GM12874 (cell line): ENCODE measurements around the gene CUBN.

Source experiments
- TF ChIP-seq, protein P1 (sequence below): IDR thresholded peaks from 2 replicates; pipeline ENCODE4 v1.5.1; 2011; ENCODE audit warnings: low read depth, mild to moderate bottlenecking, control low read depth, low read length, moderate library complexity; ENCODE audit not compliant: insufficient read depth

Gene CUBN

DNA sequence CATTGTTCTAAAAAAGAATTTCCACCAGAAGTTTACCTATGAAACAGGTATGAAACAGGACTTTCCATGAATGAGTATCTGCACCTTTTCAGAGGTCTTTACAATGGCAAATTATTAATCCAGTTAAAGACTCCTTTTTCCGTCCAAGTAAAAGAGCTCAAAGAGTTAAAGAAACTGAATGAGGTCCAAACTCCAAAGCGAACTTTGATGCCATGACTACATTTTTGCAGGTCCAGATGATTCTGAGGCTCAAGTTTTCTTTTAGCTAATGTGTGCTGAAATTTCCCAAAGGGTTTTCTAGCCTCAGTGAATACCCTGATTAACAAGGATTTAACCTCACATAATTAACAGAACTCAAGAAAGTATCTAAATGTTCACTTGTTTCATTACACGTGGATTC lies 9.8 kb downstream of the CUBN start:
- TF ChIP-seq, protein P1, sequence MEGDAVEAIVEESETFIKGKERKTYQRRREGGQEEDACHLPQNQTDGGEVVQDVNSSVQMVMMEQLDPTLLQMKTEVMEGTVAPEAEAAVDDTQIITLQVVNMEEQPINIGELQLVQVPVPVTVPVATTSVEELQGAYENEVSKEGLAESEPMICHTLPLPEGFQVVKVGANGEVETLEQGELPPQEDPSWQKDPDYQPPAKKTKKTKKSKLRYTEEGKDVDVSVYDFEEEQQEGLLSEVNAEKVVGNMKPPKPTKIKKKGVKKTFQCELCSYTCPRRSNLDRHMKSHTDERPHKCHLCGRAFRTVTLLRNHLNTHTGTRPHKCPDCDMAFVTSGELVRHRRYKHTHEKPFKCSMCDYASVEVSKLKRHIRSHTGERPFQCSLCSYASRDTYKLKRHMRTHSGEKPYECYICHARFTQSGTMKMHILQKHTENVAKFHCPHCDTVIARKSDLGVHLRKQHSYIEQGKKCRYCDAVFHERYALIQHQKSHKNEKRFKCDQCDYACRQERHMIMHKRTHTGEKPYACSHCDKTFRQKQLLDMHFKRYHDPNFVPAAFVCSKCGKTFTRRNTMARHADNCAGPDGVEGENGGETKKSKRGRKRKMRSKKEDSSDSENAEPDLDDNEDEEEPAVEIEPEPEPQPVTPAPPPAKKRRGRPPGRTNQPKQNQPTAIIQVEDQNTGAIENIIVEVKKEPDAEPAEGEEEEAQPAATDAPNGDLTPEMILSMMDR: no peak

DNA sequence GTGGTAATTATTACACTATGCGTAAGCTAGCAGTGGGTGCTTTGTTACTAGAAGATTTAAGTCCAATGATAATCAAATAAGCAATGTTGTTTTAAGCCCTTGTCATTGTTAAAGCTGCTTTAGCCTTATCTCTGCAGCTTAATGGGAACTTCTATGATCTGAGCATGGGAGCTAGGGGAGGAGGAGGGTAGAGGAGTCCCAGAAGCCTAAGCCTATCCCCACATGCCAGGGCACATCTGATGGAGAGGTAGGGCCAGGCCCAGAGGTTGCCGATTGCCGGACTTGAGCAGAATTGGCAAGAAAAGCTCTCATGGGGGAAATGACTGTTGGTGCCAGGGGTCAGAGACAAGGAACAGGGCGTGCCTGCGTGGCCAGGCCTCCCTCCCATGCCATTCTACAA lies 13.4 kb downstream of the CUBN start:
- TF ChIP-seq, protein P1: no peak

DNA sequence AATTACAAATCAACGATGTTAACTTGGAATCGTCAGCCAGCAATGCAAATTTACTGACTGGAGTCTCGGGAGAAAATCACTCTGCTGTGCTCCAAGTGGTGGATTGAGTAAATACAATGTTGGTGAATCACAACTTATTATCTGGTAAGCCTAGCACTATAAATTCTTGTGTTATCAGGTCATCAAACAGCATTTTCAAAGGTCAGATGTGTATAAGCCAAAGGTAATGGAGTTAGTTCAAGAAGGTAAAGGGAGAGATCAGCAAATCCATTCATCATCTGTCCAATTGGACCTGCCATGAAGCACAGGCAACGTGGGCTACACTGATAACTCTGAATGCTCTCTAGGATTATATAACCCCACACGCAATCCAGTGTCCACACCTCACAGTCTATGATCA lies 13.9 kb downstream of the CUBN start:
- TF ChIP-seq, protein P1: no peak

DNA sequence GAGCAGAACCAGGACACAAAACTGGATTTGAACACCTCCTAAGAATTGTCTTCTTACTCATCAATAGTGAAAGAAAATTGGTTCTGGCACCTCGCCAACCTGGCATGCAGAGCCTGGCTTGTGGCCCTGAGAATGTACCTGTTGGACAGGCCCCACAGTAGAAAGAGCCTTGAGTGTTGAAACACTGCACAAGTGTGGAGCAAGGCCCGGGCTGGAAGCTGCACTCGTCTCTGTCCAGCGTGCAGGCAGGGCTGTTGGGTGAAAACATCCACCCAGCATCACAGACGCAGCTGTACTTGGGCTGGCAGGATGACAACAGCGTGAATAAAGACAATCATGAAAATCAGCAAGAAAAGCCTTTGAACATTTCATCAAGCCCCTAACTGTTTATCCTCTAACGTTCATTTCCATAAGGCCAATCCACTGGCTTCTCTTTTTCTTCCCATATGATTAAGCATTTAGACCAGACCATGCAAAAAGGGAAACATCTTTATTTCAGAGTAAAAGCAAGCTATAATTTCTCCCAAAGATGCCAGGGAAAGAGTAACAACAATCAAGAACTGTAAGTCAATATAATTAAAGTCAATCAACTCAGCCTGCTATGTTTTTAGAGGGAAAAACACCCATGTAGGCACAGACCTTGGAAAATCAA lies 15.6 kb downstream of the CUBN start:
- TF ChIP-seq, protein P1: no peak

DNA sequence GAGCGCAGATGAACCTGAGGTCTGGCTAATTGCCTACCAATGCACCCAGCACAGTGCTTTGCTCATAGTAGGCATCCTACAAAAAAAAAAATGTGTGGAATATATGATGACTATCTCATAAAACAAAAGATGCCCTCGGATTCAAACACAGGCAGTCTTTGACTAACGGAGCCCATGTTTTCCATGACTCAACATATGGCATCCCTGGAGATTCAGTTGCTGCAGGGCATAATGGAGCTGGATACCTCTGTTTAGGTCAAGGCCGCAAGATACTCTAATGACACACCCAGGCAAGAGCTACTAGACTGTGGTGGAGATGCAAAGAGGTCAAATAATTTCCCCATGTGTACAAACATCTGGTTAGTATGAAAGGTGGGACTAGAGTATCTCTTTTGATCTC lies 16.3 kb downstream of the CUBN start:
- TF ChIP-seq, protein P1: no peak

DNA sequence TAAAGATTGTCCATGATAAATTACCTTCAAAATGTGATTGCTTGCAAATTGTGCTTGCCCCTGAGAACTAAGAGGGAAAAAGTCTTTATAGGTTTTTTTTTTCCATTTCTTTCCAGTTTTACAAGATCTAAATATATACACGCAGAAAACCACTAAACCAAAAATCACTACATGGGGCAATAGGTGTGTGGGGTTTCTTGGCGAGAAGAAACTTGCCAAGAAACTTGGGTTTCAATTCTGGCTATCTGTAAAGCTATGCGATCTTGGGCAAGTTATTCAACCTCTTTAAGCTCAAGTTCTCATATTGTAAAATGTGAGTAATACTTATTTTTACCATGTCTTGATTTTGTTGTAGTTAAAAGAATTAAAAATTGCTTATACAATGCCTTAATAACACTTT lies 17.0 kb downstream of the CUBN start:
- TF ChIP-seq, protein P1: no peak

DNA sequence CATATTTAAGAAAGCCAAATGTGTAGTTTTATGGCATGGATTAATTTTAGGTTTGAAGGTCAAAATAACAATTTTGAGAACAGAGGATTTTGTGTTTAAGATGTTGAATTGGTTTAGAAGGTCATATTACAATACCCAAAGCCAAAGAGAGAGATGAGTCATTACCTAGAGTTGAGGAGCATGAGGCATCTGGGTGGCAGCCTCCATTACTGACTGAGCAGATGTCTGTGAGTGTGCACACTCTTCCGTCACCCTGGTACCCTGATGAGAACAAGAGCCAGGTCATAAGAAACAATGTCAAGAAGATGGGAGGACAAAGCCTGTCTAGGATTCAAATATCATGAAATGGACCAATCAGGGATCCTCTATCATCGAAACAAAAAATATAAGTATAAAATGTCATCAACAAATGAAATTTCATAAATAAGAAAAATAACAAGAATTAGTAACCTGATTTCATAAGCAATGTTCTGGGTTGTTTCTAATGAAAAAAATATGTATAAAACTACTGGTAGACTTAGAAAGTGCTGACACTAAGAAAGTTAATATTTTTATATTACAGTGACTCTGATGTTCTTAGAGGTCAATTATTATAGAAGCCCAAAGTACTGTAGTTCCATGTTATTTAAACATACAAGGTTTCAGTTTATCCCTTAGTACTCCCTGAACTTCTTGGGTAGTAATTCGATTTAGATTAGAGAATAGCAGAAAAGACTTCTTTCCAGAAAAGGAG lies 20.0 kb downstream of the CUBN start:
- TF ChIP-seq, protein P1: no peak
